HepG2 (cell line): Measurements from ENCODE around the gene ACACB. TPM values are rescaled to one million over a fixed set of nuclear protein-coding genes. Genes with fewer than 3 reads are reported as not detected.

Source experiments
- ARID2 ChIP-seq: sonication (generic); formaldehyde crosslinking; IDR thresholded peaks from 2 replicates; pipeline ENCODE4 v1.8.1; 2022; ENCODE audit warnings: mild to moderate bottlenecking, missing genetic modification reagents, borderline replicate concordance
- EEA1 ChIP-seq: sonication (generic); formaldehyde crosslinking; IDR thresholded peaks from 2 replicates; pipeline ENCODE4 v1.5.1; 2020; ENCODE audit warnings: mild to moderate bottlenecking, missing genetic modification reagents, borderline replicate concordance
- GTF2F1 ChIP-seq: fragments of 150-350 bp; IDR thresholded peaks from 2 replicates; pipeline ENCODE4 v1.6.1; 2014; ENCODE audit warnings: low read length
- MXI1 ChIP-seq: IDR thresholded peaks from 3 replicates; pipeline ENCODE4 v1.6.1; 2012; ENCODE audit warnings: low read depth, low read length, inconsistent platforms, borderline replicate concordance
- NR0B2 ChIP-seq: sonication (generic); formaldehyde crosslinking; IDR thresholded peaks from 2 replicates; pipeline ENCODE4 v1.4.0; 2020; ENCODE audit warnings: mild to moderate bottlenecking, missing genetic modification reagents
- NR2C2 ChIP-seq: sonication (generic); formaldehyde crosslinking; IDR thresholded peaks from 2 replicates; pipeline ENCODE4 v1.4.0; 2020; ENCODE audit warnings: missing genetic modification reagents, mild to moderate bottlenecking, moderate library complexity, borderline replicate concordance
- RORA ChIP-seq: sonication (generic); formaldehyde crosslinking; IDR thresholded peaks from 2 replicates; pipeline ENCODE4 v1.5.0; 2020; ENCODE audit warnings: mild to moderate bottlenecking, missing genetic modification reagents, moderate library complexity
- ZBTB39 ChIP-seq: sonication (generic); formaldehyde crosslinking; IDR thresholded peaks from 2 replicates; pipeline ENCODE4 v1.5.0; 2020; ENCODE audit warnings: missing genetic modification reagents
- ZNF180 ChIP-seq: sonication (generic); formaldehyde crosslinking; IDR thresholded peaks from 2 replicates; pipeline ENCODE4 v1.4.0; 2020; ENCODE audit warnings: low read depth, missing genetic modification reagents, borderline replicate concordance
- ZNF607 ChIP-seq: sonication (generic); formaldehyde crosslinking; IDR thresholded peaks from 2 replicates; pipeline ENCODE4 v1.5.1; 2020; ENCODE audit warnings: missing genetic modification reagents, mild to moderate bottlenecking, borderline replicate concordance
- ZNF629 ChIP-seq: sonication (generic); formaldehyde crosslinking; conservative IDR thresholded peaks from 2 replicates; pipeline ENCODE4 v1.5.0; 2020; ENCODE audit warnings: missing genetic modification reagents
- ZNF703 ChIP-seq: sonication (generic); formaldehyde crosslinking; IDR thresholded peaks from 2 replicates; pipeline ENCODE4 v1.5.1; 2020; ENCODE audit warnings: missing genetic modification reagents, mild to moderate bottlenecking, moderate library complexity, borderline replicate concordance
- ZNF724P ChIP-seq: sonication (generic); formaldehyde crosslinking; IDR thresholded peaks from 2 replicates; pipeline ENCODE4 v1.8.0; 2022; ENCODE audit warnings: missing genetic modification reagents, borderline replicate concordance
- polyA plus RNA-seq, 8 experiments: library from polyadenylated mRNA; depleted of rRNA in 3 of 8; stranded (reverse) in 7 of 8; unstranded in 1 of 8; fragments of >200 nt; fragmentation: Illumina TruSeq in 4 of 8; extraction: Trizol in 4 of 8; gene quantifications; 2 replicates each; pipeline versions ENCODE4 v1.2.1 to v1.2.3, GENCODE V29; 2011 to 2016; ENCODE audit warnings: low read depth in 4 of 8, missing spikeins in 1 of 8, mixed read lengths in 1 of 8; ENCODE audit not compliant: insufficient read depth in 1 of 8
- total RNA-seq, 5 experiments: library from RNA; depleted of rRNA; stranded (reverse); fragments of >200 nt; fragmentation: Illumina TruSeq; extraction: Trizol; gene quantifications; 2 replicates each; pipeline ENCODE4 v1.2.3, GENCODE V29; 2016; ENCODE audit warnings: low read depth in 1 of 5
- TF ChIP-seq, protein P1 (sequence below): sonication (generic); formaldehyde crosslinking; IDR thresholded peaks from 2 replicates; pipeline ENCODE4 v1.4.0; 2020; ENCODE audit warnings: missing genetic modification reagents, borderline replicate concordance
- TF ChIP-seq, protein P2 (sequence below): fragments of 450-650 bp; IDR thresholded peaks from 2 replicates; pipeline ENCODE4 v1.6.1; 2017; ENCODE audit warnings: mild to moderate bottlenecking
- TF ChIP-seq, protein P3 (sequence below): fragments of 450-650 bp; IDR thresholded peaks from 2 replicates; pipeline ENCODE4 v1.6.1; 2016
- TF ChIP-seq, protein P4 (sequence below): sonication (generic); formaldehyde crosslinking; IDR thresholded peaks from 2 replicates; pipeline ENCODE4 v1.4.0; 2020; ENCODE audit warnings: missing genetic modification reagents

ACACB gene
- total and polyA plus RNA-seq, 2 of the 13 experiments (the other 11 are each of a cell fraction or from before 2014, with no cell fraction given): 6.2 to 8.6 TPM

- TF ChIP-seq GTF2F1: no peak
- TF ChIP-seq, protein P1, sequence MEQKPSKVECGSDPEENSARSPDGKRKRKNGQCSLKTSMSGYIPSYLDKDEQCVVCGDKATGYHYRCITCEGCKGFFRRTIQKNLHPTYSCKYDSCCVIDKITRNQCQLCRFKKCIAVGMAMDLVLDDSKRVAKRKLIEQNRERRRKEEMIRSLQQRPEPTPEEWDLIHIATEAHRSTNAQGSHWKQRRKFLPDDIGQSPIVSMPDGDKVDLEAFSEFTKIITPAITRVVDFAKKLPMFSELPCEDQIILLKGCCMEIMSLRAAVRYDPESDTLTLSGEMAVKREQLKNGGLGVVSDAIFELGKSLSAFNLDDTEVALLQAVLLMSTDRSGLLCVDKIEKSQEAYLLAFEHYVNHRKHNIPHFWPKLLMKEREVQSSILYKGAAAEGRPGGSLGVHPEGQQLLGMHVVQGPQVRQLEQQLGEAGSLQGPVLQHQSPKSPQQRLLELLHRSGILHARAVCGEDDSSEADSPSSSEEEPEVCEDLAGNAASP (CRISPR knock-in tag): peak; percentile 83
- TF ChIP-seq EEA1 (CRISPR knock-in tag): peak; percentile 38; the same call in 1 of the 2 replicates
- TF ChIP-seq ZNF724P (CRISPR knock-in tag): peak; percentile 97; the same call in 1 of the 2 replicates
- no peak; the same call in 1 of the 2 replicates for TF ChIP-seq ZBTB39 (CRISPR knock-in tag)
- TF ChIP-seq, protein P2, sequence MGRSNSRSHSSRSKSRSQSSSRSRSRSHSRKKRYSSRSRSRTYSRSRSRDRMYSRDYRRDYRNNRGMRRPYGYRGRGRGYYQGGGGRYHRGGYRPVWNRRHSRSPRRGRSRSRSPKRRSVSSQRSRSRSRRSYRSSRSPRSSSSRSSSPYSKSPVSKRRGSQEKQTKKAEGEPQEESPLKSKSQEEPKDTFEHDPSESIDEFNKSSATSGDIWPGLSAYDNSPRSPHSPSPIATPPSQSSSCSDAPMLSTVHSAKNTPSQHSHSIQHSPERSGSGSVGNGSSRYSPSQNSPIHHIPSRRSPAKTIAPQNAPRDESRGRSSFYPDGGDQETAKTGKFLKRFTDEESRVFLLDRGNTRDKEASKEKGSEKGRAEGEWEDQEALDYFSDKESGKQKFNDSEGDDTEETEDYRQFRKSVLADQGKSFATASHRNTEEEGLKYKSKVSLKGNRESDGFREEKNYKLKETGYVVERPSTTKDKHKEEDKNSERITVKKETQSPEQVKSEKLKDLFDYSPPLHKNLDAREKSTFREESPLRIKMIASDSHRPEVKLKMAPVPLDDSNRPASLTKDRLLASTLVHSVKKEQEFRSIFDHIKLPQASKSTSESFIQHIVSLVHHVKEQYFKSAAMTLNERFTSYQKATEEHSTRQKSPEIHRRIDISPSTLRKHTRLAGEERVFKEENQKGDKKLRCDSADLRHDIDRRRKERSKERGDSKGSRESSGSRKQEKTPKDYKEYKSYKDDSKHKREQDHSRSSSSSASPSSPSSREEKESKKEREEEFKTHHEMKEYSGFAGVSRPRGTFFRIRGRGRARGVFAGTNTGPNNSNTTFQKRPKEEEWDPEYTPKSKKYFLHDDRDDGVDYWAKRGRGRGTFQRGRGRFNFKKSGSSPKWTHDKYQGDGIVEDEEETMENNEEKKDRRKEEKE: no peak
- no peak; the same call in 1 of the 2 replicates for TF ChIP-seq ZNF629 (CRISPR knock-in tag)
- no peak for TF ChIP-seq ZNF703 (CRISPR knock-in tag)
- TF ChIP-seq MXI1: peak; percentile 96; the same call in 2 of the 3 replicates
- TF ChIP-seq ARID2 (CRISPR knock-in tag): peak; percentile 92; the same call in 1 of the 2 replicates
- TF ChIP-seq, protein P3, sequence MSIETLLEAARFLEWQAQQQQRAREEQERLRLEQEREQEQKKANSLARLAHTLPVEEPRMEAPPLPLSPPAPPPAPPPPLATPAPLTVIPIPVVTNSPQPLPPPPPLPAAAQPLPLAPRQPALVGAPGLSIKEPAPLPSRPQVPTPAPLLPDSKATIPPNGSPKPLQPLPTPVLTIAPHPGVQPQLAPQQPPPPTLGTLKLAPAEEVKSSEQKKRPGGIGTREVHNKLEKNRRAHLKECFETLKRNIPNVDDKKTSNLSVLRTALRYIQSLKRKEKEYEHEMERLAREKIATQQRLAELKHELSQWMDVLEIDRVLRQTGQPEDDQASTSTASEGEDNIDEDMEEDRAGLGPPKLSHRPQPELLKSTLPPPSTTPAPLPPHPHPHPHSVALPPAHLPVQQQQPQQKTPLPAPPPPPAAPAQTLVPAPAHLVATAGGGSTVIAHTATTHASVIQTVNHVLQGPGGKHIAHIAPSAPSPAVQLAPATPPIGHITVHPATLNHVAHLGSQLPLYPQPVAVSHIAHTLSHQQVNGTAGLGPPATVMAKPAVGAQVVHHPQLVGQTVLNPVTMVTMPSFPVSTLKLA: peak; percentile 83
- TF ChIP-seq NR0B2 (CRISPR knock-in tag): peak; percentile 99
- TF ChIP-seq, protein P4, sequence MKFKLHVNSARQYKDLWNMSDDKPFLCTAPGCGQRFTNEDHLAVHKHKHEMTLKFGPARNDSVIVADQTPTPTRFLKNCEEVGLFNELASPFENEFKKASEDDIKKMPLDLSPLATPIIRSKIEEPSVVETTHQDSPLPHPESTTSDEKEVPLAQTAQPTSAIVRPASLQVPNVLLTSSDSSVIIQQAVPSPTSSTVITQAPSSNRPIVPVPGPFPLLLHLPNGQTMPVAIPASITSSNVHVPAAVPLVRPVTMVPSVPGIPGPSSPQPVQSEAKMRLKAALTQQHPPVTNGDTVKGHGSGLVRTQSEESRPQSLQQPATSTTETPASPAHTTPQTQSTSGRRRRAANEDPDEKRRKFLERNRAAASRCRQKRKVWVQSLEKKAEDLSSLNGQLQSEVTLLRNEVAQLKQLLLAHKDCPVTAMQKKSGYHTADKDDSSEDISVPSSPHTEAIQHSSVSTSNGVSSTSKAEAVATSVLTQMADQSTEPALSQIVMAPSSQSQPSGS (CRISPR knock-in tag): peak; percentile 93
- TF ChIP-seq NR2C2 (CRISPR knock-in tag): peak; percentile 83
- TF ChIP-seq RORA (CRISPR knock-in tag): no peak
- peak; percentile 98 for TF ChIP-seq ZNF607 (CRISPR knock-in tag)
- no peak for TF ChIP-seq ZNF180
These were observed 23.1 kb upstream of the ACACB start, which contains the start of gene ALKBH2 (continued) for GRCh38 chr12:109093022-109093918.
